GM23338 (cell line): ENCODE measurements around the gene CUEDC2. TPM values are rescaled to one million over a fixed set of nuclear protein-coding genes. Genes with fewer than 3 reads are reported as not detected.

Experiments used
- ATAC-seq: fragments of 200-7000 bp; cut with Tn5 transposase; 3 replicates; pipeline ENCODE4 v1.9.1; 2020
- DNase-seq: peaks from one replicate; pipeline ENCODE4 v3.0.0-alpha.2; 2015; ENCODE audit warnings: low spot score
- H2AFZ ChIP-seq: fragments of 200-600 bp; sonication (generic); 2 replicates; pipeline ENCODE4 v1.8.0; 2016; ENCODE audit warnings: antibody characterized with exemption, mild to moderate bottlenecking, moderate library complexity
- H3F3A ChIP-seq: fragments of 200-600 bp; sonication (generic); replicated peaks from 2 replicates; pipeline ENCODE4 v1.8.0; 2017; ENCODE audit warnings: antibody characterized with exemption, mixed run types, low read depth
- H3K27ac ChIP-seq: fragments of 200-600 bp; sonication (generic); 2 replicates; pipeline ENCODE4 v1.6.1; 2016; ENCODE audit warnings: low read depth
- H3K27me3 ChIP-seq: fragments of 200-600 bp; sonication (generic); 2 replicates; pipeline ENCODE4 v1.8.0; 2016; ENCODE audit warnings: mild to moderate bottlenecking, mixed run types, moderate library complexity; ENCODE audit not compliant: insufficient read depth
- H3K36me3 ChIP-seq: fragments of 200-600 bp; sonication (generic); 2 replicates; pipeline ENCODE4 v1.8.0; 2016; ENCODE audit warnings: mild to moderate bottlenecking; ENCODE audit not compliant: insufficient read depth
- H3K4me1 ChIP-seq: fragments of 200-600 bp; sonication (generic); 2 replicates; pipeline ENCODE4 v1.8.0; 2016; ENCODE audit warnings: mild to moderate bottlenecking, moderate library complexity; ENCODE audit not compliant: insufficient read depth
- H3K4me2 ChIP-seq: fragments of 200-600 bp; sonication (generic); 2 replicates; pipeline ENCODE4 v1.7.1; 2017; ENCODE audit warnings: mixed run types
- H3K4me3 ChIP-seq: fragments of 200-600 bp; sonication (generic); 2 replicates; pipeline ENCODE4 v1.6.1; 2016; ENCODE audit warnings: mixed run types
- H3K79me2 ChIP-seq: fragments of 200-600 bp; sonication (generic); replicated peaks from 2 replicates; pipeline ENCODE4 v1.8.0; 2017; ENCODE audit warnings: mild to moderate bottlenecking; ENCODE audit not compliant: insufficient read depth
- H3K9me2 ChIP-seq: fragments of 200-600 bp; sonication (generic); 2 replicates; pipeline ENCODE4 v1.8.0; 2017; ENCODE audit not compliant: insufficient read depth
- H4K20me1 ChIP-seq: fragments of 200-600 bp; sonication (generic); replicated peaks from 2 replicates; pipeline ENCODE4 v1.8.0; 2017; ENCODE audit warnings: mild to moderate bottlenecking; ENCODE audit not compliant: insufficient read depth
- H3K27ac Mint-ChIP-seq: 2 replicates; pipeline ENCODE4 v1.8.0; 2020; ENCODE audit warnings: inconsistent platforms, mild to moderate bottlenecking, moderate library complexity, mixed read lengths
- H3K27me3 Mint-ChIP-seq: 3 replicates; pipeline ENCODE4 v1.8.0; 2022; ENCODE audit warnings: low read depth, mild to moderate bottlenecking, moderate library complexity, mixed read lengths, inconsistent platforms; ENCODE audit not compliant: insufficient read depth, poor library complexity
- H3K36me3 Mint-ChIP-seq: 3 replicates; pipeline ENCODE4 v1.8.0; 2021; ENCODE audit warnings: low read depth, mild to moderate bottlenecking, inconsistent platforms, moderate library complexity, mixed read lengths
- H3K4me1 Mint-ChIP-seq: 3 replicates; pipeline ENCODE4 v1.8.0; 2020; ENCODE audit warnings: mild to moderate bottlenecking, inconsistent platforms, mixed read lengths
- H3K4me3 Mint-ChIP-seq: 3 replicates; pipeline ENCODE4 v1.8.0; 2021; ENCODE audit warnings: moderate library complexity, mild to moderate bottlenecking, inconsistent platforms, mixed read lengths
- H3K9me3 Mint-ChIP-seq: 3 replicates; pipeline ENCODE4 v1.8.0; 2020; ENCODE audit warnings: moderate library complexity, mild to moderate bottlenecking, inconsistent platforms, mixed read lengths
- CREB1 ChIP-seq: fragments of 250-450 bp; sonication (Bioruptor Pico); IDR thresholded peaks from 2 replicates; pipeline ENCODE4 v1.5.0; 2020; ENCODE audit warnings: low read depth, mild to moderate bottlenecking, moderate library complexity
- EZH2 ChIP-seq: fragments of 200-600 bp; sonication (generic); IDR thresholded peaks from one replicate; pipeline ENCODE4 v1.8.0; 2017; ENCODE audit warnings: antibody characterized with exemption, mild to moderate bottlenecking, low read depth; ENCODE audit not compliant: unreplicated experiment
- EZH2phosphoT487 ChIP-seq: fragments of 200-600 bp; sonication (generic); IDR thresholded peaks from one replicate; pipeline ENCODE4 v1.8.1; 2018; ENCODE audit warnings: antibody characterized with exemption; ENCODE audit not compliant: unreplicated experiment
- JUNB ChIP-seq: IDR thresholded peaks from one replicate; pipeline ENCODE4 v1.6.1; 2016; ENCODE audit warnings: antibody characterized with exemption; ENCODE audit not compliant: unreplicated experiment
- NANOG ChIP-seq: IDR thresholded peaks from 2 replicates; pipeline ENCODE4 v1.6.1; 2016; ENCODE audit warnings: antibody characterized with exemption, borderline replicate concordance
- POLR2AphosphoS5 ChIP-seq: IDR thresholded peaks from 2 replicates; pipeline ENCODE4 v1.6.1; 2016; ENCODE audit warnings: antibody characterized with exemption, low read depth
- REST ChIP-seq: IDR thresholded peaks from one replicate; pipeline ENCODE4 v1.6.1; 2018; ENCODE audit warnings: antibody characterized with exemption; ENCODE audit not compliant: unreplicated experiment
- STAT1 ChIP-seq: IDR thresholded peaks from one replicate; pipeline ENCODE4 v1.6.1; 2016; ENCODE audit warnings: antibody characterized with exemption; ENCODE audit not compliant: unreplicated experiment
- ZNF114 ChIP-seq: fragments of 250-450 bp; sonication (Bioruptor Pico); IDR thresholded peaks from 2 replicates; pipeline ENCODE4 v1.5.0; 2020; ENCODE audit warnings: mild to moderate bottlenecking, moderate library complexity
- ZNF331 ChIP-seq: fragments of 250-450 bp; sonication (Bioruptor Pico); IDR thresholded peaks from 2 replicates; pipeline ENCODE4 v1.5.0; 2020; ENCODE audit warnings: low read depth, mild to moderate bottlenecking, moderate library complexity
- ZNF462 ChIP-seq: fragments of 250-450 bp; sonication (Bioruptor Pico); IDR thresholded peaks from 2 replicates; pipeline ENCODE4 v1.5.0; 2020; ENCODE audit warnings: mild to moderate bottlenecking, moderate library complexity
- polyA plus RNA-seq: library from polyadenylated mRNA; unstranded; fragments of >200 nt; fragmentation: Nextera tagmentation; extraction: Ambion mirVana; gene quantifications from 2 replicates; pipeline ENCODE4 v1.2.1, GENCODE V29; 2016
- total RNA-seq: library from RNA; depleted of rRNA; stranded (reverse); fragments of >200 nt; shearing (Covaris generic); gene quantifications from 2 replicates; pipeline ENCODE4 v1.2.3, GENCODE V29; 2014
- TF ChIP-seq, protein P1 (sequence below), 2 experiments: fragments of 200-600 bp in 1 of 2; sonication (generic) in 1 of 2; conservative IDR thresholded peaks; 2 replicates each; pipeline versions ENCODE4 v1.5.1 to v1.6.1; 2016 to 2017; ENCODE audit warnings: antibody characterized with exemption in 2 of 2, low read depth in 2 of 2, mild to moderate bottlenecking in 2 of 2, moderate library complexity in 1 of 2
- TF ChIP-seq, protein P2 (sequence below): IDR thresholded peaks from 2 replicates; pipeline ENCODE4 v1.6.1; 2016; ENCODE audit warnings: antibody characterized with exemption

Gene CUEDC2
- total and polyA plus RNA-seq, 2 experiments from 2014 or later: 39.2 to 47.3 TPM

GRCh38 chr10:102444851-102445250 lies 12.5 kb upstream of the CUEDC2 start:
- H3K4me1 ChIP-seq: peaks cover 11% of the 10 kb centered on the region; the same call in 1 of the 2 replicates
- peaks cover 4% of the 10 kb centered on the region for H3K27me3 Mint-ChIP-seq
- TF ChIP-seq, protein P1, sequence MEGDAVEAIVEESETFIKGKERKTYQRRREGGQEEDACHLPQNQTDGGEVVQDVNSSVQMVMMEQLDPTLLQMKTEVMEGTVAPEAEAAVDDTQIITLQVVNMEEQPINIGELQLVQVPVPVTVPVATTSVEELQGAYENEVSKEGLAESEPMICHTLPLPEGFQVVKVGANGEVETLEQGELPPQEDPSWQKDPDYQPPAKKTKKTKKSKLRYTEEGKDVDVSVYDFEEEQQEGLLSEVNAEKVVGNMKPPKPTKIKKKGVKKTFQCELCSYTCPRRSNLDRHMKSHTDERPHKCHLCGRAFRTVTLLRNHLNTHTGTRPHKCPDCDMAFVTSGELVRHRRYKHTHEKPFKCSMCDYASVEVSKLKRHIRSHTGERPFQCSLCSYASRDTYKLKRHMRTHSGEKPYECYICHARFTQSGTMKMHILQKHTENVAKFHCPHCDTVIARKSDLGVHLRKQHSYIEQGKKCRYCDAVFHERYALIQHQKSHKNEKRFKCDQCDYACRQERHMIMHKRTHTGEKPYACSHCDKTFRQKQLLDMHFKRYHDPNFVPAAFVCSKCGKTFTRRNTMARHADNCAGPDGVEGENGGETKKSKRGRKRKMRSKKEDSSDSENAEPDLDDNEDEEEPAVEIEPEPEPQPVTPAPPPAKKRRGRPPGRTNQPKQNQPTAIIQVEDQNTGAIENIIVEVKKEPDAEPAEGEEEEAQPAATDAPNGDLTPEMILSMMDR (conservative IDR thresholded peaks at IDR 0.05; ENCODE audit: low read depth in 2 of 2): no peak
- TF ChIP-seq POLR2AphosphoS5 (no peak), ZNF114 (CRISPR knock-in tag) (no peak), JUNB (no peak), STAT1 (no peak), REST (no peak), CREB1 (CRISPR knock-in tag) (no peak), NANOG (no peak), EZH2 (no peak), ZNF331 (CRISPR knock-in tag) (no peak), ZNF462 (CRISPR knock-in tag) (no peak), EZH2phosphoT487 (no peak)
- TF ChIP-seq, protein P2, sequence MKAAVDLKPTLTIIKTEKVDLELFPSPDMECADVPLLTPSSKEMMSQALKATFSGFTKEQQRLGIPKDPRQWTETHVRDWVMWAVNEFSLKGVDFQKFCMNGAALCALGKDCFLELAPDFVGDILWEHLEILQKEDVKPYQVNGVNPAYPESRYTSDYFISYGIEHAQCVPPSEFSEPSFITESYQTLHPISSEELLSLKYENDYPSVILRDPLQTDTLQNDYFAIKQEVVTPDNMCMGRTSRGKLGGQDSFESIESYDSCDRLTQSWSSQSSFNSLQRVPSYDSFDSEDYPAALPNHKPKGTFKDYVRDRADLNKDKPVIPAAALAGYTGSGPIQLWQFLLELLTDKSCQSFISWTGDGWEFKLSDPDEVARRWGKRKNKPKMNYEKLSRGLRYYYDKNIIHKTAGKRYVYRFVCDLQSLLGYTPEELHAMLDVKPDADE: no peak
- H3K36me3 ChIP-seq: no peaks in the 10 kb centered on the region
- H3K36me3 Mint-ChIP-seq: no peaks in the 10 kb centered on the region
- H3K4me3 ChIP-seq: no peak overlapping the region
- ATAC-seq (no peak), DNase-seq (no peak)
- no peak overlapping the region for H2AFZ ChIP-seq
- no peaks in the 10 kb centered on the region for H3K9me2 ChIP-seq
- no peak overlapping the region for H3K27ac Mint-ChIP-seq
- H3K4me1 Mint-ChIP-seq: peaks cover 8% of the 10 kb centered on the region
- H3K79me2 ChIP-seq: no peaks in the 10 kb centered on the region
- H4K20me1 ChIP-seq: no peaks in the 10 kb centered on the region
- H3K4me2 ChIP-seq: no peak overlapping the region
- H3K27ac ChIP-seq: no peak overlapping the region
- H3K4me3 Mint-ChIP-seq: no peak overlapping the region
- H3F3A ChIP-seq: peaks cover 6% of the 10 kb centered on the region; the same call in 1 of the 2 replicates
- no peaks in the 10 kb centered on the region for H3K27me3 ChIP-seq
- no peaks in the 10 kb centered on the region for H3K9me3 Mint-ChIP-seq
